HCT116 (cell line): ENCODE measurements around the gene VTN. TPM values are rescaled to one million over a fixed set of nuclear protein-coding genes. Genes with fewer than 3 reads are reported as not detected.

Experiments used
- ATAC-seq: fragments of 200-7000 bp; cut with Tn5 transposase; 2 replicates; pipeline ENCODE4 v1.9.1; 2020; ENCODE audit warnings: mild to moderate bottlenecking, moderate library complexity
- BruUV-seq: library from RNA; stranded (reverse); fragments of 400-500 nt; replicated peaks from 2 replicates; lab custom pipeline; 2021; lab: Mats Ljungman, UMichigan
- CTCF ChIA-PET: fragments of 300-600 bp; sonication (Branson Sonifier 250); formaldehyde crosslinking; loops from one replicate; lab custom pipeline; 2021; ENCODE audit warnings: antibody characterized with exemption; lab: Charles Lee
- POLR2A ChIA-PET: fragments of 300-600, 350-600 bp; sonication (Branson Sonifier 250); formaldehyde crosslinking; loops from one replicate; lab custom pipeline; 2021; ENCODE audit warnings: antibody characterized with exemption; lab: Charles Lee
- RAD21 ChIA-PET, 2 experiments: fragments of 300-600 bp; sonication (Branson Sonifier 250); formaldehyde crosslinking; loops; one replicate each; lab custom pipeline; 2023; ENCODE audit warnings: low total read pairs in 2 of 2; ENCODE audit not compliant: uncharacterized antibody in 2 of 2, unreplicated experiment in 2 of 2, low non-redundant PET in 1 of 2; lab: Charles Lee
- DNase-seq: peaks from one replicate; pipeline ENCODE4 v3.0.0-alpha.2; 2010; ENCODE audit warnings: low read depth, low spot score
- H2AFZ ChIP-seq: fragments of 200-600 bp; shearing (Covaris generic), sonication (generic); 2 replicates; pipeline ENCODE4 v1.6.1; 2017; ENCODE audit warnings: low read depth, mixed run types, mixed read lengths, antibody characterized with exemption, low read length; ENCODE audit not compliant: poor library complexity, severe bottlenecking
- H3K27ac ChIP-seq: 2 replicates; pipeline ENCODE4 v1.5.1; 2012; ENCODE audit warnings: low read depth, low read length
- H3K27me3 ChIP-seq: fragments of 200-600 bp; sonication (generic); 2 replicates; pipeline ENCODE4 v1.6.1; 2016; ENCODE audit warnings: mixed run types, low read length, mixed read lengths; ENCODE audit not compliant: insufficient read depth
- H3K36me3 ChIP-seq, 2 experiments: fragments of 200-500 bp in 1 of 2; fragments of 200-600 bp in 1 of 2; sonication (Bioruptor generic) in 1 of 2; sonication (generic) in 1 of 2; 2 replicates each; pipeline versions ENCODE4 v1.5.1 to v1.6.1; 2014 to 2016; ENCODE audit warnings: low read length in 2 of 2, inconsistent platforms in 1 of 2, mixed read lengths in 1 of 2, mixed run types in 1 of 2; ENCODE audit not compliant: insufficient read depth in 2 of 2, control insufficient read depth in 1 of 2
- H3K4me1 ChIP-seq, 2 experiments: fragments of 200-600 bp in 1 of 2; sonication (generic) in 1 of 2; 2 replicates each; pipeline versions ENCODE4 v1.5.1 to v1.6.1; 2012 to 2017; ENCODE audit warnings: low read length in 2 of 2, inconsistent platforms in 1 of 2, mild to moderate bottlenecking in 1 of 2, mixed read lengths in 1 of 2, mixed run types in 1 of 2, moderate library complexity in 1 of 2; ENCODE audit not compliant: insufficient read depth in 2 of 2, control insufficient read depth in 1 of 2
- H3K4me2 ChIP-seq: fragments of 200-600 bp; sonication (generic); 2 replicates; pipeline ENCODE4 v1.6.1; 2017; ENCODE audit warnings: mixed run types, low read length, mixed read lengths
- H3K4me3 ChIP-seq, 2 experiments: fragments of 200-600 bp in 1 of 2; sonication (generic) in 1 of 2; replicated peaks in 1 of 2; 2 replicates each; pipeline ENCODE4 v1.5.1; 2011 to 2016; ENCODE audit warnings: low read length in 2 of 2, control low read depth in 1 of 2, low read depth in 1 of 2, mild to moderate bottlenecking in 1 of 2, mixed read lengths in 1 of 2, mixed run types in 1 of 2
- H3K79me2 ChIP-seq: fragments of 200-600 bp; sonication (generic); 2 replicates; pipeline ENCODE4 v1.6.1; 2017; ENCODE audit warnings: mild to moderate bottlenecking, mixed run types, low read length, moderate library complexity, mixed read lengths; ENCODE audit not compliant: insufficient read depth
- H3K9ac ChIP-seq: fragments of 200-600 bp; sonication (generic); 2 replicates; pipeline ENCODE4 v1.6.1; 2016; ENCODE audit warnings: low read length, mixed read lengths
- H3K9me2 ChIP-seq: fragments of 200-600 bp; sonication (generic), shearing (Covaris generic); 2 replicates; pipeline ENCODE4 v1.6.1; 2017; ENCODE audit warnings: mixed run types, mild to moderate bottlenecking, moderate library complexity; ENCODE audit not compliant: insufficient read depth
- H3K9me3 ChIP-seq, 2 experiments: fragments of 200-500 bp in 1 of 2; fragments of 200-600 bp in 1 of 2; sonication (Bioruptor generic) in 1 of 2; sonication (generic) in 1 of 2; 2 replicates each; pipeline ENCODE4 v1.6.1; 2014 to 2017; ENCODE audit warnings: low read length in 2 of 2, mixed read lengths in 2 of 2, inconsistent platforms in 1 of 2, low read depth in 1 of 2, mild to moderate bottlenecking in 1 of 2, mixed run types in 1 of 2, moderate library complexity in 1 of 2; ENCODE audit not compliant: control insufficient read depth in 1 of 2, insufficient read depth in 1 of 2
- H4K20me1 ChIP-seq: fragments of 200-600 bp; sonication (generic), shearing (Covaris generic); 2 replicates; pipeline ENCODE4 v1.6.1; 2017; ENCODE audit warnings: mixed run types, mild to moderate bottlenecking, moderate library complexity; ENCODE audit not compliant: insufficient read depth
- ATF3 ChIP-seq: IDR thresholded peaks from 2 replicates; pipeline ENCODE4 v1.6.1; 2012
- CBX3 ChIP-seq: IDR thresholded peaks from 2 replicates; pipeline ENCODE4 v1.6.1; 2012; ENCODE audit warnings: low read depth
- EGR1 ChIP-seq: IDR thresholded peaks from 2 replicates; pipeline ENCODE4 v1.6.1; 2012; ENCODE audit warnings: low read depth
- ELF1 ChIP-seq: IDR thresholded peaks from 2 replicates; pipeline ENCODE4 v1.6.1; 2012; ENCODE audit warnings: low read depth, borderline replicate concordance
- EZH2 ChIP-seq: fragments of 200-600 bp; sonication (generic); IDR thresholded peaks from 2 replicates; pipeline ENCODE4 v1.6.1; 2017; ENCODE audit warnings: antibody characterized with exemption, mixed run types
- EZH2phosphoT487 ChIP-seq: fragments of 200-600 bp; IDR thresholded peaks from 2 replicates; pipeline ENCODE4 v1.6.1; 2018; ENCODE audit warnings: antibody characterized with exemption, borderline replicate concordance
- FOSL1 ChIP-seq: IDR thresholded peaks from 2 replicates; pipeline ENCODE4 v1.6.1; 2012; ENCODE audit warnings: low read depth
- JUND ChIP-seq: IDR thresholded peaks from 2 replicates; pipeline ENCODE4 v1.6.1; 2012
- POLR2A ChIP-seq: IDR thresholded peaks from 2 replicates; pipeline ENCODE4 v1.7.0; 2011; ENCODE audit warnings: borderline replicate concordance; ENCODE audit not compliant: insufficient read depth, insufficient read length; ENCODE audit errors: extremely low read depth
- POLR2AphosphoS5 ChIP-seq: IDR thresholded peaks from 2 replicates; pipeline ENCODE4 v1.6.1; 2011; ENCODE audit warnings: mild to moderate bottlenecking, low read depth, low read length, moderate library complexity
- RAD21 ChIP-seq: IDR thresholded peaks from 2 replicates; pipeline ENCODE4 v1.6.1; 2012; ENCODE audit warnings: low read depth, mild to moderate bottlenecking
- REST ChIP-seq: IDR thresholded peaks from 2 replicates; pipeline ENCODE4 v1.6.1; 2012; ENCODE audit warnings: low read depth
- SIN3A ChIP-seq: IDR thresholded peaks from 2 replicates; pipeline ENCODE4 v1.6.1; 2012; ENCODE audit warnings: low read depth
- SP1 ChIP-seq: IDR thresholded peaks from 2 replicates; pipeline ENCODE4 v1.6.1; 2012; ENCODE audit warnings: low read depth
- SRF ChIP-seq: IDR thresholded peaks from 2 replicates; pipeline ENCODE4 v1.6.1; 2012; ENCODE audit warnings: low read depth
- TCF7L2 ChIP-seq: IDR thresholded peaks from 2 replicates; pipeline ENCODE4 v1.7.0; 2011; ENCODE audit warnings: borderline replicate concordance, inconsistent platforms; ENCODE audit not compliant: insufficient read depth, insufficient read length; ENCODE audit errors: extremely low read depth
- YY1 ChIP-seq: IDR thresholded peaks from 2 replicates; pipeline ENCODE4 v1.6.1; 2011; ENCODE audit warnings: low read length, low read depth, moderate library complexity, mild to moderate bottlenecking; ENCODE audit not compliant: insufficient replicate concordance; ENCODE audit errors: extremely low read depth
- ZBTB33 ChIP-seq: IDR thresholded peaks from 2 replicates; pipeline ENCODE4 v1.6.1; 2011; ENCODE audit warnings: mild to moderate bottlenecking, low read length, moderate library complexity; ENCODE audit not compliant: insufficient replicate concordance; ENCODE audit errors: extremely low read depth
- ZFX ChIP-seq: fragments of 450-650 bp; IDR thresholded peaks from 2 replicates; pipeline ENCODE4 v1.6.1; 2017
- intact Hi-C: fragments of 100-400 bp; cut with micrococcal nuclease; formaldehyde crosslinking; loops from 2 replicates; pipeline ENCODE4 v1.10.0; 2022
- total RNA-seq: library from RNA; stranded (reverse); gene quantifications from one replicate; pipeline ENCODE4 v1.2.1, GENCODE V29; 2021; ENCODE audit not compliant: unreplicated experiment
- TF ChIP-seq, protein P1 (sequence below), 3 experiments: fragments of 200-600 bp in 1 of 3; sonication (generic) in 1 of 3; IDR thresholded peaks in 2 of 3; conservative IDR thresholded peaks in 1 of 3; 2 replicates each; pipeline ENCODE4 v1.5.1; 2012 to 2017; ENCODE audit warnings: low read depth in 2 of 3, low read length in 2 of 3, antibody characterized with exemption in 1 of 3, borderline replicate concordance in 1 of 3, control low read depth in 1 of 3, mild to moderate bottlenecking in 1 of 3, mixed read lengths in 1 of 3, mixed run types in 1 of 3, moderate library complexity in 1 of 3; ENCODE audit not compliant: insufficient read depth in 1 of 3

The VTN gene
- total RNA-seq, 1 experiment from 2014 or later = 1.5 TPM

- Histone ChIP-seq H3K9me3 (no peaks in the 10 kb centered on the region), H2AFZ (no peak overlapping the region), H4K20me1 (no peaks in the 10 kb centered on the region), H3K27me3 (no peaks in the 10 kb centered on the region), H3K27ac (no peak overlapping the region), H3K4me1 (peaks cover 11 to 20% of the 10 kb centered on the region in 2 experiments; a peak in 3 of 4 replicates), H3K4me2 (0 out of 2 replicates have a peak overlapping the region, but pooled peaks have one; percentile 12), H3K9me2 (no peaks in the 10 kb centered on the region), H3K79me2 (no peaks in the 10 kb centered on the region), H3K36me3 (no peaks in the 10 kb centered on the region), H3K9ac (no peak overlapping the region), H3K4me3 (no peak overlapping the region)
- no peak for DNase-seq
- BruUV-seq = no TSS peak
- ChIA-PET POLR2A (interaction anchor here (1.2 kb wide), 1 partner anchor 12 kb away, joined by 6 read pairs; the partner anchor contains the start of gene POLDIP2), RAD21 (no interaction called here), CTCF (no interaction called here)
- no peak for ATAC-seq
- intact Hi-C loops = loop anchor here (10.0 kb wide), 2 partner anchors 55 to 75 kb away; partner anchors contain the start of gene TMEM97
- TF ChIP-seq POLR2A = no peak
- no peak for TF ChIP-seq JUND
- no peak for TF ChIP-seq TCF7L2
- TF ChIP-seq ELF1 = no peak
- no peak for TF ChIP-seq SRF
- no peak for TF ChIP-seq ZFX
- TF ChIP-seq, protein P1, sequence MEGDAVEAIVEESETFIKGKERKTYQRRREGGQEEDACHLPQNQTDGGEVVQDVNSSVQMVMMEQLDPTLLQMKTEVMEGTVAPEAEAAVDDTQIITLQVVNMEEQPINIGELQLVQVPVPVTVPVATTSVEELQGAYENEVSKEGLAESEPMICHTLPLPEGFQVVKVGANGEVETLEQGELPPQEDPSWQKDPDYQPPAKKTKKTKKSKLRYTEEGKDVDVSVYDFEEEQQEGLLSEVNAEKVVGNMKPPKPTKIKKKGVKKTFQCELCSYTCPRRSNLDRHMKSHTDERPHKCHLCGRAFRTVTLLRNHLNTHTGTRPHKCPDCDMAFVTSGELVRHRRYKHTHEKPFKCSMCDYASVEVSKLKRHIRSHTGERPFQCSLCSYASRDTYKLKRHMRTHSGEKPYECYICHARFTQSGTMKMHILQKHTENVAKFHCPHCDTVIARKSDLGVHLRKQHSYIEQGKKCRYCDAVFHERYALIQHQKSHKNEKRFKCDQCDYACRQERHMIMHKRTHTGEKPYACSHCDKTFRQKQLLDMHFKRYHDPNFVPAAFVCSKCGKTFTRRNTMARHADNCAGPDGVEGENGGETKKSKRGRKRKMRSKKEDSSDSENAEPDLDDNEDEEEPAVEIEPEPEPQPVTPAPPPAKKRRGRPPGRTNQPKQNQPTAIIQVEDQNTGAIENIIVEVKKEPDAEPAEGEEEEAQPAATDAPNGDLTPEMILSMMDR (IDR thresholded peaks at IDR 0.05 in 2 of 3, conservative IDR thresholded peaks at IDR 0.05 in 1 of 3; ENCODE audit: borderline replicate concordance in 1 of 3, insufficient read depth in 1 of 3, low read depth in 2 of 3, low read length in 2 of 3) = no peak
- TF ChIP-seq POLR2AphosphoS5 = no peak
- TF ChIP-seq REST = no peak
- no peak for TF ChIP-seq SP1
- TF ChIP-seq ATF3 = no peak
- TF ChIP-seq ZBTB33 = no peak
- TF ChIP-seq YY1 = no peak
- TF ChIP-seq EGR1 = no peak
- no peak for TF ChIP-seq SIN3A
- no peak for TF ChIP-seq EZH2phosphoT487
- no peak for TF ChIP-seq RAD21
- TF ChIP-seq EZH2 = no peak
- no peak for TF ChIP-seq CBX3
- no peak for TF ChIP-seq FOSL1
Measured at GRCh38 chr17:28369684-28370034, 448 bp downstream of the VTN start.
